DOHH2 (cell line): ENCODE data around the gene KIF3B.
"Not testable (repeated sequence)": the region's sequence is repeated elsewhere in the genome, so short reads cannot be mapped to it uniquely, and the experiment has no call there.

ENCODE experiments used
- H3F3A ChIP-seq: fragments of 200-600 bp; sonication (generic), shearing (Covaris generic); 2 replicates; pipeline ENCODE4 v1.6.0; 2016; ENCODE audit warnings: antibody characterized with exemption, mild to moderate bottlenecking; ENCODE audit not compliant: control insufficient read depth, insufficient read depth
- H3K27ac ChIP-seq: fragments of 200-600 bp; sonication (generic); 2 replicates; pipeline ENCODE4 v1.5.1; 2014; ENCODE audit warnings: low read depth, mild to moderate bottlenecking, low read length, moderate library complexity
- H3K27me3 ChIP-seq: fragments of 200-600 bp; sonication (generic); 2 replicates; pipeline ENCODE4 v1.6.1; 2014; ENCODE audit warnings: mild to moderate bottlenecking, low read length, mixed read lengths; ENCODE audit not compliant: control insufficient read depth
- H3K36me3 ChIP-seq: fragments of 200-600 bp; sonication (generic); 2 replicates; pipeline ENCODE4 v1.6.1; 2014; ENCODE audit warnings: mild to moderate bottlenecking, low read length, moderate library complexity, mixed read lengths; ENCODE audit not compliant: control insufficient read depth
- H3K4me1 ChIP-seq: fragments of 200-600 bp; sonication (generic); 2 replicates; pipeline ENCODE4 v1.6.1; 2014; ENCODE audit warnings: mild to moderate bottlenecking, low read length, mixed read lengths; ENCODE audit not compliant: control insufficient read depth
- H3K4me2 ChIP-seq: fragments of 200-600 bp; sonication (generic); 2 replicates; pipeline ENCODE4 v1.6.0; 2014; ENCODE audit warnings: mild to moderate bottlenecking, low read length, moderate library complexity
- H3K4me3 ChIP-seq: fragments of 200-600 bp; sonication (generic); 2 replicates; pipeline ENCODE4 v1.5.1; 2014; ENCODE audit warnings: mild to moderate bottlenecking, low read length, mixed read lengths
- H3K79me2 ChIP-seq: fragments of 200-600 bp; sonication (generic); 2 replicates; pipeline ENCODE4 v1.6.1; 2014; ENCODE audit warnings: mild to moderate bottlenecking, low read length, mixed read lengths; ENCODE audit not compliant: control insufficient read depth
- H3K9me2 ChIP-seq: fragments of 200-600 bp; sonication (generic); replicated peaks from 2 replicates; pipeline ENCODE4 v1.6.1; 2014; ENCODE audit warnings: mild to moderate bottlenecking, low read length, mixed read lengths; ENCODE audit not compliant: control insufficient read depth
- H3K9me3 ChIP-seq: fragments of 200-600 bp; sonication (generic); 2 replicates; pipeline ENCODE4 v1.6.1; 2014; ENCODE audit warnings: antibody characterized with exemption, low read length, mixed read lengths; ENCODE audit not compliant: control insufficient read depth, insufficient read depth
- H4K20me1 ChIP-seq: fragments of 200-600 bp; sonication (generic); 2 replicates; pipeline ENCODE4 v1.6.0; 2014; ENCODE audit warnings: low read depth, mild to moderate bottlenecking, antibody characterized with exemption, low read length, moderate library complexity; ENCODE audit not compliant: control insufficient read depth, insufficient read depth
- EZH2phosphoT487 ChIP-seq: fragments of 200-600 bp; sonication (generic); IDR thresholded peaks from 2 replicates; pipeline ENCODE4 v1.6.1; 2017; ENCODE audit warnings: borderline replicate concordance, mild to moderate bottlenecking, antibody characterized with exemption, low read length, moderate library complexity, mixed read lengths
- TF ChIP-seq, protein P1 (sequence below): fragments of 200-600 bp; sonication (generic); IDR thresholded peaks from one replicate; pipeline ENCODE4 v1.5.1; 2014; ENCODE audit warnings: antibody characterized with exemption, mild to moderate bottlenecking, low read depth, low read length; ENCODE audit not compliant: poor library complexity, severe bottlenecking

KIF3B gene

DNA sequence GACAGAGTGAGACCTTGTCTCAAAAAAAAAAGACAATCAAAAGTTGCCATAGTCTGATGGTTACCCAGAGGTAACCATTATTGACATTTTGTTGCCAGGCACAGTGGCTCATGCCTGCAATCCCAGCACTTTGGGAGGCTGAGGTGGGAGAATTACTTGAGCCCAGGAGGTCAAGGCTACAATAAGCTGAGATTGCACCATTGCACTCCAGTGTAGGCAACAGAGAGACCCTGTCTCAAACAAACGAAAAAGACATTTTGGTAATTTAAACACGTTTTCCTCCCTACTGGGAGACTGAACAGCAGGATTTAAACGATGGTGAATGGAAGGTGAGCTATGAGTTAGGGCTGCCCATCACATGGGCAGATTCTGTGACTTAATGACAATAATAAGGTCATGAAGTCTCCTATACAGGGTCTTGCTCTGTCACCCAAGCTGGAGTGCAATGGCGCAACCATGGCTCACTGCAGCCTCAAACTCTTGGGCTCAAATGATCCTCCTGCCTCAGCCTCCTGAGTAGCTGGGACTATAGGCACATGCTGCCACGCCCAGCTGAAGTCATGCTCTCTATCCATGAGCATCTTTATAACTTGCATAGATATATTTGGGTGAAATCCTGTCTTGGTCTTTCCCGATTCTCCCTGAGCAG is 76.5 kb downstream of the KIF3B start:
- Histone ChIP-seq H3F3A (peaks cover 25% of the 10 kb centered on the region), H4K20me1 (no peaks in the 10 kb centered on the region), H3K27me3 (no peaks in the 10 kb centered on the region), H3K79me2 (peaks cover 13% of the 10 kb centered on the region), H3K4me1 (peaks cover 68% of the 10 kb centered on the region), H3K4me2 (no peak overlapping the region), H3K4me3 (no peak overlapping the region), H3K9me3 (no peaks in the 10 kb centered on the region), H3K27ac (no peak overlapping the region), H3K9me2 (no peaks in the 10 kb centered on the region), H3K36me3 (peaks cover 1% of the 10 kb centered on the region)
- TF ChIP-seq, protein P1, sequence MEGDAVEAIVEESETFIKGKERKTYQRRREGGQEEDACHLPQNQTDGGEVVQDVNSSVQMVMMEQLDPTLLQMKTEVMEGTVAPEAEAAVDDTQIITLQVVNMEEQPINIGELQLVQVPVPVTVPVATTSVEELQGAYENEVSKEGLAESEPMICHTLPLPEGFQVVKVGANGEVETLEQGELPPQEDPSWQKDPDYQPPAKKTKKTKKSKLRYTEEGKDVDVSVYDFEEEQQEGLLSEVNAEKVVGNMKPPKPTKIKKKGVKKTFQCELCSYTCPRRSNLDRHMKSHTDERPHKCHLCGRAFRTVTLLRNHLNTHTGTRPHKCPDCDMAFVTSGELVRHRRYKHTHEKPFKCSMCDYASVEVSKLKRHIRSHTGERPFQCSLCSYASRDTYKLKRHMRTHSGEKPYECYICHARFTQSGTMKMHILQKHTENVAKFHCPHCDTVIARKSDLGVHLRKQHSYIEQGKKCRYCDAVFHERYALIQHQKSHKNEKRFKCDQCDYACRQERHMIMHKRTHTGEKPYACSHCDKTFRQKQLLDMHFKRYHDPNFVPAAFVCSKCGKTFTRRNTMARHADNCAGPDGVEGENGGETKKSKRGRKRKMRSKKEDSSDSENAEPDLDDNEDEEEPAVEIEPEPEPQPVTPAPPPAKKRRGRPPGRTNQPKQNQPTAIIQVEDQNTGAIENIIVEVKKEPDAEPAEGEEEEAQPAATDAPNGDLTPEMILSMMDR = no peak
- TF ChIP-seq EZH2phosphoT487 = no peak

DNA sequence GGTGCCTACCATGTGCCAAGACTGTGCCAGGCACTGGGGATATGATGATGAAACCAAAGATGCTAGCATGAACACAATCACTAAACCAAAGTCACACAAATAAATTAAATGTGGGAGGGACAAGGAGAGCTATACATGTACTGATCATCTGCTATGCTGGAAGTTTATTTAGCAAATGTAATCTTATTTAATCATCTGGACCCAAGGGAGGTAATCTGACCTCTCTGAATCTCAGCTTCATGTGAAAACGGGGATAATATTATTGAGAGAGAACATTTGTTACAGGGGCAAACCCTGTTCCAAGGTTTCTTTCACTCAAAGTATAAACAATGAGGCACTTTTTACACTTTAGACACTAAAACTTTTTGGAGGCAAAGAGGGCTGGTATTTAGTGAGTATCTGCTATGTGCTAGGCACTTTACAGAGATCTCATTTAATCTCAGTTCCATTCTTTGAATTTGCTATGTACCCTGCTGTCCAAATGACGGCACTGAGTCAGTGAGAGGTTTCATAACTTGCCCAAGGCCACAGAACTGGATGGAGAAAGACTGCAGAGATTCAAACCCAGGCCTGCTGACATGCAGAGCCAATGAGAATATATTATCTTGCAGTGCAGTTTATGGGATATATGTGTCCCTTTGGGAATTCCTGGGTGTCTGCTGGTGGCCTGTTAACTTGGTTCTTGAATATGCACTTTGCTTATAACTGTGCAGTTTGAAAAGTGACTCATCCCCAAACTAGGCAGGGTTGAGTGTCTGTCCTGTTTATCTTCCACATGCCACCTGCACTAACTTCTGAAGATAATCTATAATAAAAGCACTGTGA is 77.4 kb downstream of the KIF3B start:
- Histone ChIP-seq H3K9me3 (no peaks in the 10 kb centered on the region), H3K4me3 (peak overlapping the region; percentile 41), H3K9me2 (no peaks in the 10 kb centered on the region), H3K27me3 (no peaks in the 10 kb centered on the region), H3F3A (peaks cover 19% of the 10 kb centered on the region), H3K79me2 (peaks cover 22% of the 10 kb centered on the region), H4K20me1 (peaks cover 8% of the 10 kb centered on the region), H3K4me2 (peak overlapping the region; percentile 59), H3K36me3 (peaks cover 10% of the 10 kb centered on the region), H3K27ac (peak overlapping the region; percentile 55), H3K4me1 (peaks cover 62% of the 10 kb centered on the region)
- TF ChIP-seq EZH2phosphoT487 = no peak
- TF ChIP-seq, protein P1 = no peak

DNA sequence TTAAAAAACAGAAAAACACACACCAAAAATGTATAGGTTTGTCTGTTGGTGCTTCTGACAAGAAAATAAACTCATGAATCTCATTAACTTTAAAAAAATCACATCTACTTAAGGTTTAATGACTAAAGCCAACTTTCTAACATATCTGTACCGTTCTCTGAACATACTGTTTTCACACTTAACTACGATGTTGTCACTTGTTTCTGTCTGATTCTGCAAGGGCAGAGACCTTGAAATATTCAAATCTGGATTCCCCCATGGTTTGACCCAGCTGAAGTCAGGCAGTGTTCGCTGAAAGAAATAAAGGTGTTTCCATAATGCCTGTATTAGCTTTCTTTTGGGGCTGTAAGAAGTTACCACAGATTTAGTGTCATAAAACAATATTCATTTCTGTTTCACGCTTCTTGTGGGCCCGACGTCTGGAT is 78.0 kb downstream of the KIF3B start:
- H3K4me1 ChIP-seq = peaks cover 62% of the 10 kb centered on the region
- peaks cover 11% of the 10 kb centered on the region for H4K20me1 ChIP-seq
- H3K27me3 ChIP-seq = no peaks in the 10 kb centered on the region
- peaks cover 15% of the 10 kb centered on the region for H3K36me3 ChIP-seq
- peaks cover 14% of the 10 kb centered on the region for H3F3A ChIP-seq
- peak overlapping the region; percentile 55 for H3K27ac ChIP-seq
- H3K4me3 ChIP-seq = peak overlapping the region; percentile 41
- no peaks in the 10 kb centered on the region for H3K9me3 ChIP-seq
- peak overlapping the region; percentile 59 for H3K4me2 ChIP-seq
- TF ChIP-seq, protein P1 = no peak
- H3K9me2 ChIP-seq = no peaks in the 10 kb centered on the region
- peaks cover 28% of the 10 kb centered on the region for H3K79me2 ChIP-seq

DNA sequence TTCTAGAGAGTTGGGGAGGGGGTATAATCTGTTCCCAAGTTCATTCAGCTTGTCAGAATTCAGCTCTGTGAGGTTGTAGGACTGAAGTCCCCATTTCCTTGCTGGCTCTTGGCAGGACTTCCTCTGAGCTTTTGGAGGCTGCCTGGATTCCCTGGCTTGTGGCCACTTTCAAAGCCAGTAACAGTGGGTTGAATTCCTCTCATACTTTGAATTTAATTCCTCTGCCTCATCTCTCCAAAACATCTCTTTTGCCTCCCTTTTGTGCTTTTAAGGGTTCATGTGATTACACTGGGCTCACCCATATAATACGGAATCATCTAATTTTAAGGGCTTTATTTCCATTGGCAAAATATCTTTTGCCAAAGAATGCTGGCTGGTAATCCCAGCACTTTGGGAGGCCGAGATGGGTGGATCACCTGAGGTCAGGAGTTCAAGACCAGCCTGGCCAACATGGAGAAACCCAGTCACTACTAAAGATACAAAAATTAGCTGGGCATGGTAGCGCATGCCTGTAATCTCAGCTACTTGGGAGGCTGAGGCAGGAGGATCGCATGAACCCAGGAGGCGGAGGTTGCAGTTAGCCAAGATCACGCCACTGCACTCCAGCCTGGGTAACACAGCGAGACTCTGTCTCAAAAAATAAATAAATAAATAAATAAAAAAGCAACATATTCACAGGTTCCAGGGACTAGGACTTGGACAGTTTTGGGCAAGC is 78.6 kb downstream of the KIF3B start:
- H3K9me2 ChIP-seq, H3K9me3 ChIP-seq, H3K27me3 ChIP-seq: not testable (repeated sequence)
- H3K36me3 ChIP-seq = peaks cover 21% of the 10 kb centered on the region
- H3K27ac ChIP-seq = peak overlapping the region; percentile 80
- peaks cover 62% of the 10 kb centered on the region for H3K4me1 ChIP-seq
- peaks cover 15% of the 10 kb centered on the region for H4K20me1 ChIP-seq
- H3K4me2 ChIP-seq = peak overlapping the region; percentile 98
- peaks cover 11% of the 10 kb centered on the region for H3F3A ChIP-seq
- H3K79me2 ChIP-seq = peaks cover 34% of the 10 kb centered on the region
- peak overlapping the region; percentile 96 for H3K4me3 ChIP-seq
